Inflammatory macrophage treated with lipopolysaccharide for 1 hour (primary cell): ENCODE results near the gene PCSK5.
"Not testable (repeated sequence)": the region's sequence is repeated elsewhere in the genome, so short reads cannot be mapped to it uniquely, and the experiment has no call there.

Experiments used
- DNase-seq, 2 donors: peaks; one replicate each; pipeline ENCODE4 v3.0.0-alpha.2; 2020 to 2022

Gene PCSK5

DNA sequence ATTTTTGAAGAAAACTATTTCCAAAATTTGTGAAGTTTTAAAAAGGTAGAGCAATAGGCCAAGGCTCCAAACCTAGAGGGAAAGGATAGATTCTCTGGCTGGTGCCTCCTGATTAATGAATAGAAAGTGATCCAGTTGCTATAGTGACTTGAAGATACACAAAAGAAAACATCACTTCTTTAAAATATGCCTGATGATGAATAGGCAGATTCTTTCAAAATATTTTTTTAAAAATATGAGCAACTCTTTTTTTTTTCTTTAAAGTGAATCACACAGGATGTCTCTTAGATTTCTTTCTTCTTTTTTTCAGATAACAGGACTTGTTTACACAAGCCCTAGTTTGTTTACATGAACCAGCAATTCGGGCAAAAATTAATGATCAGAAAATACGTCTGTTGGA, 379.3 kb downstream of the PCSK5 start:
- DNase-seq = no peak

DNA sequence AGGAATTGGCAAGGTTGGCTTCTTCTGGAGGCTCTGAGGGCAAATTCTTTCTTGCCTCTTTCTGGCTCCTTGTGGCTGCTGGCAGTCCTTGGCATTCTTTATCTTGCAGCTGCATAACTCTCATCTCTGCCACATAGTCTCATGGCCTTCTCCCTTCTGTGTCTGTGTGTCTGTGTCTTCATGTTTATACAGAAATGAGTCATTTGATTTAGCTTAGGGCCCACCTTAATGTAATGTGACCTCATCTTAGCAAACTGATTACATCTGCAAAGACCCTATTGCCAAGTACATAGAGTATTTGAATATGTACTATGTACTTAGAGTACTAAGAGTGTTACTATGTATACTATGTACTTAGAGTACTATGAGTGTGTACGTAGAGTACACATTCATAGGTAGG, 381.3 kb downstream of the PCSK5 start:
- DNase-seq = no peak

DNA sequence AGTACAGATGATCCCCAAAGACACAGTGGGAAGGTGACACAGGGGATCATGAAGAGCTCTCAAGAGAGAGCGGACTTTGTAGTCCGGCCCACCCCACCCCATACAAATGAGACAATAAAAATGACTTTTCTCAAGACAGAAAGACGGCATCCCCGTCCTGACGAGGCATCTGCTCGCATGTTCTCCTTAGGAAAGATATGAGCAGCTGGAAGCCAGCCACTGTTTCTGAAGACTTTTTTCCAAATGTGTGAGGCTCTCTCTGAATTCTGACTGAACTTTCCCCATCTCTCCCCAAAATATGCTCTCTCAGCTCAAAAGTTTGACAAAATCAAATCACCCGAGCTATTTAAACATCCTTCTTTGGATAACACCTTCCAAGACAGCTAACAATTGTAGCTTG, 398.6 kb downstream of the PCSK5 start:
- DNase-seq = no peak

DNA sequence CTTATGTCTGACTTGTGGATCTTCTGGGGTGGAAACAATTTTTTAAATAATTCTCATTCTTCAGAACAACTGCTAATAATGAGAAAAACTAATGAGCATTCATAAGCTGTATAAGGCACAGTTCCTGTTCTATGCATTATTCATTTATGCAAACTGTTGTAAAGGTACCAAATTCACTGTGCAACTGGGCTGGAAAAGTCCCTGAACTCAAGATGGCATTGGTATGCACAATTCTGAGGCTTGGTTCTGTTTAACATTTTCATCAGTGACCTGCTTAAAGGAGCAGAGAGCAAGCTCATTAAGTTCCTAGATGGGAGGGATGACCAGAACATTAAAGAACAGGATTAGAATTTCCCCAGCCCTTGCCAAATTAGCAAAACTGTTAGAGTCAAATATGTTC, 399.2 kb downstream of the PCSK5 start:
- DNase-seq = no peak

DNA sequence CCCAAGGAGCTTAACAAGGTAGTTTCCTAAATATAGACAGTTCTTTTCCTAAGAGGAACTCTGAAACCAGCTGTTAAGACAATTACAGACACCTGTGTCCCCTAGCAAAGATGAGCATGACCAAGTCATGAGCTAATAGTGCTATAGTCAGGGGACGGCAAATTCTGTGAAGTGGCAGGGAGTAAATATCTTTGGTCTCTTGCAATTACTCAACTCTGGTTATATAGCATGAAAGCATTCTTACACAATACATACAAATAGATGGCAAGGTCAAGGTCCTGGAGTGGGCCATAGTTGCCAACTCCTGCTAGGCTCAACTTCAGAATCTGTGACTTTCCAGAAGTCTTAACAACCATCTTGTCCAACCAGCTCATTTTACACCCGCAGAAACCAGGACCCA, 400.1 kb downstream of the PCSK5 start:
- no peak for DNase-seq

DNA sequence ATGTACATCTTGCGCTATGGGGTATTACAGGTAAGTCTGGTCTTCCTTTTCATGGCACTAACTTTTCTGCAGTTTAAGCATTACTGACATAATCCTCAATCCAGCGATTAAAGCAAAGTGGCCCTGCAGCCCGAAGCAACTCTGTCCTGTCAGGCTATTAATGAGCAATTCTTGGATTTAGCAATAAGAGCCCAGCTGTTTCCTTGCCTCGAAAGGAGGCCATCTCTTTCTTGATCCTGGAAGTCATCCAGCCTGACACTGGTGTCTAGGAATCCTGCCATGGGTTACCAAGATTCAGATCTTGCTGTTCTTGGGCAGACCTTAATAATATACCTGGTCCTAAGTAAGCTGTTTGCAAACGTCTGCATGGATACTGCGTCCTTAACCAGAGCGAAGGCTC, 401.8 kb downstream of the PCSK5 start:
- DNase-seq = no peak

DNA sequence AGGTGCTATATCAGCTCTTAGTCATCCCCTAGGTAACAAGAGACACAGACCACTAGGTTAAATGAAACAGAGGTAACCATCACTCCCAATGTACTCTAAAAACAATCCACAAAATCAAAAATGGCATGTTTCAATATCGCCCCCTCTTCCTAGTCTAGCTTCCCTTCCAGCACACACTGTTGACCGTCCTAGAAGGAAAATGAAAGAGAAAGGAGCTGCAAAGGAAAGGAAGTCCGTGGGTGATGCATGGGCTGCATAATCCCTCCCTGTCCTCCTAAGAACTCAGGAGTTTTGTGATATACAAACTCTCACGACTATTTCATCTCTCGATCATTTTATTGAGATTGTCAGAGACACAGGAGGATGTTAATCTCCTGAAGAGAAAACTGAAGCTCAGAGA, 402.2 kb downstream of the PCSK5 start:
- DNase-seq = peak; percentile 24 to 29

DNA sequence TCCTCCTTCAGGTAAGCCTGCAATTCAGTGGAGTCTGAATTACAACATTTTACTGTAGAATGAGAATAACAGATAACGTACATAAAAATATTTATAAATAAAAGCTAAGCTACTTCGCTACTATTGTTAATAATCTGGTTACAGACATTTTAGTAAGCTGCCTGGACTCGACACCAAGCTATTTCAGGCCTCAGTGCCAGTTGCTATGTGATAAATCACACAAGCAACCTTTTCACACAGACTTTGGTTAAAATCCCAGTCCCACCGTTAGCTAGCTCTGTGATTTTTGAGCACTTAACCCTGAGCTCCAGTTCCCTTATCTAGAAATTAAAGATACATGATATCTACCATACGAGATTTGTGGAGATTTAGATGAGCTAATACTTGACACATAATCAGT, 403.8 kb downstream of the PCSK5 start:
- no peak for DNase-seq

DNA sequence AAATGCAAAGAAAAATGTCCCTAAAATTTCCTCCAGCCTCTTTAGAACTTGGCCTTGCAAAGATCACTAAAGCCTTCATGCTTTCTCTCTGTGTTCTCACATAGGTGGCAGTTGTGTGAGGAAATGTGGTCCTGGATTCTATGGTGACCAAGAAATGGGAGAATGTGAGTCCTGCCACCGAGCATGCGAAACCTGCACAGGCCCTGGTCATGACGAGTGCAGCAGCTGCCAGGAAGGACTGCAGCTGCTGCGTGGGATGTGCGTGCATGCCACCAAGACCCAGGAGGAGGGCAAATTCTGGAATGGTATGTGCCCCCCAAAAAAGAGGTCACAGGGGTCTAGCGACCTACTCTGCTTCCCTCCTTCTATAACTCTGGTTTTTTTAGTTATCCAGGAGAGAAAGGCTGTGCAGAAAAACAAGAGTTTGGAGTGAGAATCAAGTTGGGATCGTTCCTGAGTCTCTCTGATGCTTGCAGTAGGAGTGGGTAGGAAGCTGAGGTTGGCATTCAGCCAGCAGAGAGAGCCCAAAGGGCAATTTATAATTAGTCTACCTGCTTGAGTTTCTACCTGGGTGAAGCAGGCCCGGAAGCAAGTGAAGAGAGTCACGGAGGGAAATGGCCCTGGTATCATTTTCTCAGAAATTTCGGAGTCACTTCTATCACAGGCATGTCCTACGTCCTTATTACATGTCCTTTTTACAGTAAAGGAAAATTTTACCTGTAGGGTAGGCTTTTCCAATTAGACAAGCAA, 406.3 kb downstream of the PCSK5 start:
- no peak for DNase-seq

DNA sequence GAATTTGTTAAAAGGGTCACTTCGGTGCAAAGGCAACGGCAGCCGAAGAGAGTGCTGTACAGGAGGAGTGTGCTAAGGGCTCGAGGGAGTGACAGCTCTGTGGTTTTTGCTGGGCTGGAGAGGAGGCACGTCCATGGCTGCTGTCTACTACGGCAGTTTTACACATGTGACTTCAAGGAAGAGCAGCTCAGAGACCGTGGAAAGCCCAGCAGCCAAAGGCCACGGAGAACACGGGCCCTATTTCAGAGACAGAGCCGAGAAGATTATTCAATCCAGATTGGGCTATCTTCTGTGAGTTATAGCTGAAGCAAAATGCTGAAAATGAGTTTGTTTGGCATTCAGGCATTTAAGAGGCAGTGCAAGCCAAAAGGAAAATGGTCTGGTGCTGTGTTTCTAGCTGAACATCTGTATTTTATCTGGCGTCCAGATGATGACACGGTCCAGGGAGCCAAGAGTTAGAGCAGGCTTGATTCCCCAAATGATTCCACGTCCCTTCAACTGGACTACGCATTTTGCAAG, 407.3 kb downstream of the PCSK5 start:
- DNase-seq = no peak

DNA sequence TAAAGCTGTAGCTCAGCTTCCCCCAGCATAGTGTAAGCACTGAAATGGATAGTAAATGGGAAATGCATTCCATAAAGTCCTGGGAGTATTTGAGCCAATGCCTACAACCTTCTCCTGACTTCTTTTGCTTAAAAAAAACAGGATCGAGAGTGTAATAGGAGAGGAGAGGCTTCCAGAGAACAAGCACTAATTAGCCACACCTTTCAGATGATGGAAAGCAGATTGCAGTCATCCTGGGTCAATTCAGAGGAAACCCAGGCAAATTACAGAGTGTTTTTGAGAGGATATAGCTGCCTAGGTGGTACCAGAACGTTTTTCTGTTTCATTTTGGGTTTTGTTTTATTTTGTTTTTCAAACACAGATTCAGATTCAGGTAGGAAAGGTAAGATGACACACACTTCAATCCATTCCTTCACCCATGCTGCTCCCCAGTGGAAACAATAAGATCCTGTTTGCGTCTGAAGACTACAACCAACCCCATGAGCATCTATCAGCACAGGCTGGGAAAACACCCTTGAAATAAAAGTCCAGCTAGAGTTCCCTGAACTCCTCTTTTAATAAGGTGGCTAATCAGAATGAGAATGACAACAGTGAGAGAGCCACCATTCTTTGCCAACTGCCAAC, 408.2 kb downstream of the PCSK5 start:
- DNase-seq = no peak

DNA sequence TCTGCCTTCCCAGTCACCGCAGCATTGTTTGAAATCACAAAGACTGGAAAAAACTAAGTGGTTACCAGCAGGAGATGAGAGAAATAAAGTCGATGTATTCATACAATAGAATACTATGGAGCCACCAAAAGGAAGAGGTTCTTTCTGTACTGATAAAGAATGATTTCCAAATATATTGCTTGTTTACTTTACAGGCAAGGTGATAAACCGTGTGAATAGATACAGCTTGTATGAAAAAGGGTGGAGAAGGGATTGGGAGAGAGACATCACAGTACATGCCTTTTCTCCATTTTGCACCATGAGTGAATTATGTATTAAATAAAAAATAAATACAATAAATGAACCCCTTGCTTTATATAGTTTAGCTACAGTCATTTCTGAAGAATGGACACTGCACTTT, 412.1 kb downstream of the PCSK5 start:
- no peak for DNase-seq

DNA sequence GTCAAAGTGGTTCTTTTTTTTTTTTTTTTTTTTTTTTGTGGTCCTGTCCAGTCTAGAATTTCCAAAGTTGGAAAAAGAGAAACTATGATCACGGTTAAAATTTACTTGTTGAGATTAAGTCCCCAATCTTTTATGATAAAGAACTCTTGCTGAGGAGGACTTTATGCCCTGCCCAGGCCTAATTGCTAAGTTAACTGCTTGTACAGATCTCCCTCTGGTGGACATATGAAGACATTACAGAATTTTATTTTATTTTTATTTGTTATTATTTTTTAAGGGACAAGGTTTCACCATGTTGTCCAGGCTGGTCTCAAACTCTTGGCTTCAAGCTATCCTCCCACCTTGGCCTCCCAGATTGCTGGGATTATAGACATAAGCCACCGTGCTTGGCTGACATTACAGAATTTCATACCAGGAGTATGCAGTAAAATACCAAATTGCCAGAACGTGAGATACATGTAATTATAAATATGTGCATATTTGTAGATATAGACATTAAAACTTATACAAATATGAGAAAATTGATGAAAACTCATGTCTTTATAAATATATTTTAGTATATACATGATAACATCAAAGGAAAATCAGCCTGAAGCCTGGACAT, 412.6 kb downstream of the PCSK5 start:
- DNase-seq = peak; percentile 41 to 59

DNA sequence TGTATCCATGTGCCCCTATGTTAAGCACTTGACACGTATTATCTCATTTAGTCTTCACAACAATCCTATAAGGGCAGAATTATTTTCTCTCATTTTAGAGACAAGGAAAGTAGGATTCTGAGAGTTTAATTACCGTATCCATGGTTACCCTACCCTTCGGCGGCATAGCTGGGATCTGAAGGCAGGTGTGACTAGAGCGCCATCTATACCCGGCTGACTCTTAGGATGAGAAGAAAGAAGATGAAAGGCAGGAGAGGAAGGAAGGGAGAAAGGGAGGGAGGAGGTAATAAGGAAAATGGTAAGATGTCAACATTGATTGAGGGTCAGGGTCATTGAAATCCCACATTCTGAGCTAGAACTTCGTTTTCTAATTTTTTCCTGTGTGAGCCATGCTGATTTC, 416.6 kb downstream of the PCSK5 start:
- DNase-seq = not testable (repeated sequence)

DNA sequence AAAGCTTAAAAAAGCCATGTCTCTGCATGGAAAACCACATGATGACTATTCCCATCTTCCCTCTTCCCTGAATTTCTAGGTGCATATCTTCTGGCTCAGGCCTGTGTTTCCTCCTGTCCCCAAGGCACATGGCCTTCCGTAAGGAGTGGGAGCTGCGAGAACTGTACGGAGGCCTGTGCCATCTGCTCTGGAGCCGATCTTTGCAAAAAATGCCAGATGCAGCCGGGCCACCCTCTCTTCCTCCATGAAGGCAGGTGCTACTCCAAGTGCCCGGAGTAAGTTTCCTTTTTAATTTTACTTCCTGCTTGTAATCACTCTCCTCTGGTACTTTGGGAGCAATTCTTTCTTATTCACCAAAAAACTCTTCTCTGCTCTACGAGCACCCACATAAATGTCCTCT, 420.1 kb downstream of the PCSK5 start:
- DNase-seq = no peak

DNA sequence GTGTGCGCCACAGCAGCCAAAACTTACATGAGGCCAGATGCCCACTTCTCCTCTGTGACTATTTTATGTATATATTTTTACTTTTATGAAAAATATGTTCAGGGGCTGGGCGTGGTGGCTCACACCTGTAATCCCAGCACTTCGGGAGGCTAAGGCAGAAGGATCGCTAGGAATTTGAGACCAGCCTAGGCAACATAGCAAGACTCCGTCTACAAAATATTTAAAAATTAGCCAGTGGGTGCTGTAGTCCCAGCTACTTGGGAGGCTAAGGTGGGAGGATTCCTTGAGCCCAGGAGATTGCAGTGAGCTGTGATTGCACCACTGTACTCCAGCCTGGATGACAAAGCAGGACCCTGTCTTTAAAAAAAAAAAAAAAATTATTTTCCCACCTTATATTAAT, 420.5 kb downstream of the PCSK5 start:
- no peak for DNase-seq

DNA sequence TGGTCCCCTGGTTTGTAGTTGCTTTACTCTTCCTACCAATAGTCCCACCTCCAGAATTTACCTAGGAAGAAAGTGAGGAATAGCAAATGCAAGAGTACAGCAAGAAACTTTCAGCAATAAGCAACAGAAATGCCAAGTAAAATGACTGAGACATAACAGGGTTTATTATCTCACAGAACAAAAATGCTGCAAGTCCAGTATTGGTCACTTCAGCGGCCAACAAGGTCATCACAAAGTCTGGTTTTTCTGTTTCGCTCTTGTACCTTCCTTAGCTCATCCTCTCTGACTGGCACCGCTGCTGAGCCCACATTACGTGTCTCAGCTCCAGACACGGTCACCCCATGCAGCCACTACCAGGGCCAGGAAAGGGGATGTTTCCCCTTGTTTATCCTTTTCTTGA, 421.1 kb downstream of the PCSK5 start:
- DNase-seq = no peak

DNA sequence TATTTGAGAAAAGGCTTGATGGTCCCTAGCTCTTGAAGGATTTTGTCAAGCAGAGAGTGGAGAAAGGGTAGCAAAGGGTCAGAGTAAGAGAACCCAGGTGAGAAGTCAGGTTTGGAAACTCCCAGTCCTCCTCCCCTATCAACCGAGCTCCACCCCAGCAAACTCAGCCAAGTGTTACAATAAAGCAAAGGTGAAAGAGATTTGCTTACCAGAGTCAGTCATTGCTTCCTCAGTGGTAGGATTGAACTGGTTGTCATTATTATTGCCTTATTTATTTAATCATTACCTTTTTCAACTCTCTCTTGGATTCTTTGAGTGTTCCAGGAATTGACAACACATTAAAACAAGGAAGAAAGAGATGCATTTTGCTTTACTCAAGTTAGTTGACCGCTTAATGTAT, 423.3 kb downstream of the PCSK5 start:
- DNase-seq = no peak

DNA sequence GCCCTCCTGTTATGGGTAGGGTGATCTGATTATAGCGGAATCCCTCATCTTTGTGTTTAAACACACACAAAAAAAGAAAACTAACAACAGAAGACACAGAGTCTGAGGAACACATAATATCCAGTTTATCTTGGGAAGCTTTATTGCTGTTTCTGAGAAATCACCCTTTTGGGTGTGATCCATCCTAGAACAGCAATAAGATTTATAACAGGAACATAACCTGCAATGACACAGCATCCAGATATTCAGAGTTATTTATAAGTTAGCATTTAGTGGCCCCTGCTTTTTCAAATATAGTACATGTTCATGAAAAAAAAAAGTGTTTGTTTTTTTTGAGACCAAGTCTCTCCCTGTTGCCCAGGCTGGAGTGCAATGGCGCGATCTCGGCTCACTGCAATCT, 423.8 kb downstream of the PCSK5 start:
- DNase-seq = no peak

DNA sequence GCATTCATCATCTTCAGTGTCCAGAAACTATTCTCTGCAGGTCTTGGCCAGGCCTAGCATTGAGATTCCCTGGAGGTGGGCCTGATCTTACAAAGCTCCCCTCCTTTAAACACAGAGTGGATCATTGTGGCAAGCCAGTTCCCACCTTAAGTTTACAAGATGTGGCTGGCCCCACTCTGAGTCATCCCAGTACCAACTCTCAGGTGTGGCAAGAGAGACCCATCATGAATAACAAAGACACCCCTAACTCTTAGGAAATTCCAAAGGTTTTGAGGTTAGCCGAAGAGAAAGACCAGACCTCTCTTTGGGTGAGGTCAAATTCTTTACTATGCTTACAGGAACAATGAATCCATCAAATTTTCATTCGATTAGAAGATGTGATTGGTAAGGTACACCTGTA, 425.6 kb downstream of the PCSK5 start:
- no peak for DNase-seq

DNA sequence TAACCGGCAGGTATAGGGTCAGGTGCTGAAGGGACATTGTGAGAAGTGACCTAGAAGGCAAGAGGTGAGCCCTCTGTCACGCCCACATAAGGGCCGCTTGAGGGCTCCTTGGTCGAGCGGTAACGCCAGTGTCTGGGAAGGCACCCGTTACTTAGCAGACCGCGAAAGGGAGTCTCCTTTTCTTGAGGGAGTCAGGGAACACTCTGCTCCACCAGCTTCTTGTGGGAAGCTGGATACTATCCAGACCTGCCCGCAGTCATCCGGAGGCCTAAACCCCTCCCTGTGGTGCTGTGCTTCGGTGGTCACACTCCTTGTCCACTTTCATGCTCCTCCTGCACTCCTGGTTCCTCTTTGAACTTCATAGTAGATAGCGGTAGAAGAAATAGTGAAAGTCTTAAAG, 429.0 kb downstream of the PCSK5 start:
- DNase-seq = not testable (repeated sequence)

DNA sequence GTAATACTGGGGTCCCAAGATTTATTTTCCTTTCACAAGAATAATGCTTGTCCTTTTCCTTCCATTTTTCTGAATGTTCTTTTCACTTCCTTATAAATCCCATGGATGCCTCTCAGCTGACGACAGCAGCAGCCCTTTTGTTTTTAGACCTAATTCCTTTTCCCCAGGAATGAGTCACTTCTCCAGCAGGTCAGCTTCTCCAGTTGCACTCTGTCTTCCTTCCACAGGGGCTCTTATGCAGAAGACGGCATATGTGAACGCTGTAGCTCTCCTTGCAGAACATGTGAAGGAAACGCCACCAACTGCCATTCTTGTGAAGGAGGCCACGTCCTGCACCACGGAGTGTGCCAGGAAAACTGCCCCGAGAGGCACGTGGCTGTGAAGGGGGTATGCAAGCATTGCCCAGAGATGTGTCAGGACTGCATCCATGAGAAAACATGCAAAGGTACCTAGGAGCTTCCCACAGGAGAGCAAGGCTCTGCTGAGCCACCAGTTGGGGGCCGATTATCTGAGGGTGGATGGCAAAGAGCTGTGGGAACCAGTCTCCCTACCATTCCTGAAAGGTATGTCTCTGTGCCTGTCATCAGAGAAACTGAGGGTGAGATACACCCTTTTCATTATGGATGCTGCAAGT, 430.8 kb downstream of the PCSK5 start:
- peak in 1 of 2 donors; percentile 7 for DNase-seq

DNA sequence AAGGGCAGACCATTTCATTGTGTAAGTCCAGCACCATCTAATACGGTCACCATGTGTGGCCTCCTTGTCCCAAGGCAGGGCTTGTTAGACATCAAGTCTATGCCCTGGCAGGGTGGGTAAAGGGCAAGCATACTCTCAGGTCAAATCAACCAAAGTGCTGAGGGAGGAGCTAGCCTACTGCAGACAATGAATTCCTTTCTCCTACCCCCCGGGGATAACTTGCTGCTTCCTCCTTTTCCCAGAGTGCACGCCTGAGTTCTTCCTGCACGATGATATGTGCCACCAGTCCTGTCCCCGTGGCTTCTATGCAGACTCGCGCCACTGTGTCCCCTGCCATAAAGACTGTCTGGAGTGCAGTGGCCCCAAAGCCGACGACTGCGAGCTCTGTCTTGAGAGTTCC, 432.3 kb downstream of the PCSK5 start:
- no peak for DNase-seq

DNA sequence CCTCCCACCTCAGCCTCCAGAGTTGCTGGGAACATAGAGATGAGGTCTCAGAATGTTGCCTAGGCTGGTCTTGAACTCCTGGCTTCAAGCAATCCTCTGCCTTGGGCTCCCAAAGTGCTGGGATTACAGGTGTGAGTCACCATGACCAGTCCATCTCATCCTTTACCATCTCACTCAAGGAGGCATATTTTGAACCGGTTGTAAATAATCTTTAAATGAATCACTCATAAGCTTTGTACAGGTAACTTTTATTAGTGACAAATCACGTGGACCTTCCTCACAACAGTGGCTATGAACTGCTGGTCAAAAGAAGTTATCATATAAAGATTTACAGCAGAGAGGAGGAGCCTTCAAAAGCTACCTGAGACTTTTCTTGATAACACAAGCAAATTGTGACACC, 433.0 kb downstream of the PCSK5 start:
- no peak for DNase-seq
